HepG2 (cell line): ENCODE measurements around the gene APEX1. TPM values are rescaled to one million over a fixed set of nuclear protein-coding genes. Genes with fewer than 3 reads are reported as not detected.

ENCODE experiments used
- HIVEP1 ChIP-seq: sonication (generic); formaldehyde crosslinking; IDR thresholded peaks from 2 replicates; pipeline ENCODE4 v1.4.0; 2020; ENCODE audit warnings: mild to moderate bottlenecking, missing genetic modification reagents
- NCOR1 ChIP-seq: fragments of 200-600 bp; sonication (generic); IDR thresholded peaks from 2 replicates; pipeline ENCODE4 v1.7.0; 2017; ENCODE audit warnings: antibody characterized with exemption, low read length, borderline replicate concordance
- NFYB ChIP-seq: sonication (generic); formaldehyde crosslinking; IDR thresholded peaks from 2 replicates; pipeline ENCODE4 v1.4.0; 2020; ENCODE audit warnings: missing genetic modification reagents
- SIN3B ChIP-seq: fragments of 150-350 bp; IDR thresholded peaks from 2 replicates; pipeline ENCODE4 v1.6.1; 2014; ENCODE audit warnings: low read length
- TSC22D2 ChIP-seq: sonication (generic); formaldehyde crosslinking; IDR thresholded peaks from 2 replicates; pipeline ENCODE4 v1.5.1; 2020; ENCODE audit warnings: missing genetic modification reagents, mild to moderate bottlenecking, borderline replicate concordance
- ZBTB7B ChIP-seq: sonication (generic); formaldehyde crosslinking; IDR thresholded peaks from 2 replicates; pipeline ENCODE4 v1.4.0; 2020; ENCODE audit warnings: missing genetic modification reagents
- ZNF34 ChIP-seq: sonication (generic); formaldehyde crosslinking; IDR thresholded peaks from 2 replicates; pipeline ENCODE4 v1.4.0; 2020; ENCODE audit warnings: mild to moderate bottlenecking, missing genetic modification reagents, borderline replicate concordance
- ZNF724P ChIP-seq: sonication (generic); formaldehyde crosslinking; IDR thresholded peaks from 2 replicates; pipeline ENCODE4 v1.8.0; 2022; ENCODE audit warnings: missing genetic modification reagents, borderline replicate concordance
- polyA plus RNA-seq, 8 experiments: library from polyadenylated mRNA; depleted of rRNA in 3 of 8; stranded (reverse) in 7 of 8; unstranded in 1 of 8; fragments of >200 nt; fragmentation: Illumina TruSeq in 4 of 8; extraction: Trizol in 4 of 8; gene quantifications; 2 replicates each; pipeline versions ENCODE4 v1.2.1 to v1.2.3, GENCODE V29; 2011 to 2016; ENCODE audit warnings: low read depth in 4 of 8, missing spikeins in 1 of 8, mixed read lengths in 1 of 8; ENCODE audit not compliant: insufficient read depth in 1 of 8
- total RNA-seq, 5 experiments: library from RNA; depleted of rRNA; stranded (reverse); fragments of >200 nt; fragmentation: Illumina TruSeq; extraction: Trizol; gene quantifications; 2 replicates each; pipeline ENCODE4 v1.2.3, GENCODE V29; 2016; ENCODE audit warnings: low read depth in 1 of 5
- TF ChIP-seq, protein P1 (sequence below): sonication (generic); formaldehyde crosslinking; IDR thresholded peaks from 2 replicates; pipeline ENCODE4 v1.4.0; 2020; ENCODE audit warnings: mild to moderate bottlenecking, missing genetic modification reagents
- TF ChIP-seq, protein P2 (sequence below): sonication (generic); formaldehyde crosslinking; IDR thresholded peaks from 2 replicates; pipeline ENCODE4 v1.4.0; 2020; ENCODE audit warnings: missing genetic modification reagents; ENCODE audit errors: not compliant biosample characterization
- TF ChIP-seq, protein P3 (sequence below): sonication (generic); formaldehyde crosslinking; IDR thresholded peaks from 2 replicates; pipeline ENCODE4 v1.9.0; 2022; ENCODE audit warnings: missing genetic modification reagents, mild to moderate bottlenecking, borderline replicate concordance
- TF ChIP-seq, protein P4 (sequence below): sonication (generic); formaldehyde crosslinking; IDR thresholded peaks from 2 replicates; pipeline ENCODE4 v1.5.1; 2020; ENCODE audit warnings: missing genetic modification reagents, mild to moderate bottlenecking, borderline replicate concordance
- TF ChIP-seq, protein P5 (sequence below): sonication (generic); formaldehyde crosslinking; IDR thresholded peaks from 2 replicates; pipeline ENCODE4 v1.4.0; 2020; ENCODE audit warnings: mild to moderate bottlenecking, missing genetic modification reagents

APEX1 gene
- total and polyA plus RNA-seq, 2 of the 13 experiments (the other 11 are each of a cell fraction or from before 2014, with no cell fraction given): 171 to 405 TPM

DNA sequence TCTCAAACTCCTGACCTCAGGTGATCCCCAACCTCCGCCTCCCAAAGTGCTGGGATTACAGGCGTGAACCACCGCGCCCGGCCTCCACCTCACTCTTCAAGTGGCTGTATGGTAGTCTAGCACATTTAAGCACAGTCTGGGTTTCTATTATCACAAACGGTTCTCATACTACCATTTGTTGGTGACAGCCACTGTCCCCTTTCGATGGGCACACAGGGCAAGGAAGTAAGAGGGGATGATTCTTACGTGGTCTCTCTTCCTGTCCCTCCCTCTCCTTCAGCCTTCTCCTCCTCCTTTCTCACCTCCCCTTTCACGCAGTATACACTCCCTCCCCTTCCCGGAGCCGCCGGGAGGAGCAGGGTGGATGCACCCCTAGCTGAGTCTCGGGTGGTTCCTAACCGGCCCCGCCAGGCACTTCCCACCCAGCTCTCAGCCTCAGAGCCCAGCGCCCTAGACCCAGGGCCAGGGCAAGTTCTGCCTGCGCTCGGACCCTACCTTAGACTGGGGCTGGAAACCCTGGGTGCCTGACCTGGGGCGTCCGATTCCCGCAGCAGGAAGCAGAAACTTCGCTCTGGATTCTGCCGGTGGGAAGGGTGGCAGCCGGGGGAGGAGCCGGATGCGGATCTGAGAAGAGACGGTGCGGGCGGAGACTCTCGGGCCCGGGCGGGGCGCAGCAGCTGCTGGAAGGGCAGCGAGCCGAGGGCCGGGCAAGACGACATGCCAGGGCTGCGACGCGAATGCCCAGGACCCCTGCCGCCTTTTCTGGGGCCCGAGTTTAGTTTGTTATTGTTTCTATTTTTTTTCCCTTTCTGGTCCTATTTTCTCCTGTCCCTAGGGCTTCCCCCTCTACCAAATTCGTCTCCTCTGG, 41.9 kb upstream of the APEX1 start, which contains the start of gene TEP1 (continued):
- TF ChIP-seq, protein P1, sequence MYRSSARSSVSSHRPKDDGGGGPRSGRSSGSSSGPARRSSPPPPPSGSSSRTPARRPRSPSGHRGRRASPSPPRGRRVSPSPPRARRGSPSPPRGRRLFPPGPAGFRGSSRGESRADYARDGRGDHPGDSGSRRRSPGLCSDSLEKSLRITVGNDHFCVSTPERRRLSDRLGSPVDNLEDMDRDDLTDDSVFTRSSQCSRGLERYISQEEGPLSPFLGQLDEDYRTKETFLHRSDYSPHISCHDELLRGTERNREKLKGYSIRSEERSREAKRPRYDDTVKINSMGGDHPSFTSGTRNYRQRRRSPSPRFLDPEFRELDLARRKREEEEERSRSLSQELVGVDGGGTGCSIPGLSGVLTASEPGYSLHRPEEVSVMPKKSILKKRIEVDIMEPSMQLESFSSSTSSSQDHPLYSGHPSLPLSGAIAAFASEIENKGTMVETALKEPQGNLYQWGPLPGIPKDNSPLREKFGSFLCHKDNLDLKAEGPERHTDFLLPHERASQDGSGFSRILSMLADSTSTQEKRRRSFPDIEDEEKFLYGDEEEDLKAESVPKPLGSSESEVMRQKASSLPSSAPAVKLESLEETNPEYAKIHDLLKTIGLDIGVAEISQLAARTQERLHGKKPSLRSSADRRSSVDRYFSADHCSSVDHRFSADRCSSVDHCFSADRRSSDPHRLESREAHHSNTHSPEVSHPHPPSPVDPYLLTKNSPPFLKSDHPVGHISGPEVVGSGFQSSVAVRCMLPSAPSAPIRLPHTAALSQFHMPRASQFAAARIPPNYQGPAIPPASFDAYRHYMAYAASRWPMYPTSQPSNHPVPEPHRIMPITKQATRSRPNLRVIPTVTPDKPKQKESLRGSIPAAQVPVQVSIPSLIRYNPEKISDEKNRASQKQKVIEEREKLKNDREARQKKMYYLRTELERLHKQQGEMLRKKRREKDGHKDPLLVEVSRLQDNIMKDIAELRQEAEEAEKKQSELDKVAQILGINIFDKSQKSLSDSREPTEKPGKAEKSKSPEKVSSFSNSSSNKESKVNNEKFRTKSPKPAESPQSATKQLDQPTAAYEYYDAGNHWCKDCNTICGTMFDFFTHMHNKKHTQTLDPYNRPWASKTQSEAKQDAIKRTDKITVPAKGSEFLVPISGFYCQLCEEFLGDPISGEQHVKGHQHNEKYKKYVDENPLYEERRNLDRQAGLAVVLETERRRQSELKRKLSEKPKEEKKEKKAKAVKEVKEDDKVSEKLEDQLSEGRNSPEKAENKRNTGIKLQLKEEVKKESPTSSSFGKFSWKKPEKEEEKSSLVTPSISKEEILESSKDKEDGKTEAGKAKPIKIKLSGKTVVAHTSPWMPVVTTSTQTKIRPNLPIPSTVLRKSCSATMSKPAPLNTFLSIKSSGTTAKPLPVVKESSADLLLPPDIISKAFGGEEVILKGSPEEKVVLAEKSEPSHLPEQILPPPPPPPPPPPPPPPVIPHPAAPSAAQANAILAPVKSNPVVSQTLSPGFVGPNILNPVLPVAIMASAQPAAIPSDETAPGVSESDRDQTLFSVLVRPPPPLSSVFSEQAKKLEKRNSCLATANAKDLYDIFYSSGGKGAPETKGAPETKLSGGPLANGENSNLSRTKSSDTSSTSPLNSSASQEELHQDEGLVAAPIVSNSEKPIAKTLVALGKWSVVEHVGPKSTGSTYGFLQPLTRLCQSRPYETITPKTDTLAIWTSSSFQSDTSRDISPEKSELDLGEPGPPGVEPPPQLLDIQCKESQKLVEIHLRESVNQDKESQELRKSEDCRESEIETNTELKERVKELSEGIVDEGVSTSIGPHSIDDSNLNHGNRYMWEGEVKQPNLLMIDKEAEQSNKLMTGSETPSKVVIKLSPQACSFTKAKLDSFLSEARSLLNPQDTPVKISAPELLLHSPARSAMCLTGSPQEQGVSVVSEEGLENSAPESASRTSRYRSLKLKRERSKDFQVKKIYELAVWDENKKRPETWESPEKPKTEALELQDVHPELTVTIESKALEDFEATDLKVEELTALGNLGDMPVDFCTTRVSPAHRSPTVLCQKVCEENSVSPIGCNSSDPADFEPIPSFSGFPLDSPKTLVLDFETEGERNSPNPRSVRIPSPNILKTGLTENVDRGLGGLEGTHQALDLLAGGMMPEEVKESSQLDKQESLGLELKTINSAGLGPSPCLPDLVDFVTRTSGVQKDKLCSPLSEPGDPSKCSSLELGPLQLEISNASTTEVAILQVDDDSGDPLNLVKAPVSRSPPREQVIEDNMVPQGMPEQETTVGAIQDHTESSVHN (CRISPR knock-in tag): no peak
- TF ChIP-seq TSC22D2 (0 out of 2 replicates have a peak, but pooled peaks have one; percentile 3), NCOR1 (no peak), ZNF724P (CRISPR knock-in tag) (peak; percentile 87; the same call in 1 of the 2 replicates), ZNF34 (CRISPR knock-in tag) (peak; percentile 94), NFYB (CRISPR knock-in tag) (peak; percentile 20; the same call in 1 of the 2 replicates), SIN3B (peak; percentile 40; the same call in 1 of the 2 replicates), HIVEP1 (CRISPR knock-in tag) (peak; percentile 94), ZBTB7B (CRISPR knock-in tag) (peak; percentile 71; the same call in 1 of the 2 replicates)
- TF ChIP-seq, protein P2, sequence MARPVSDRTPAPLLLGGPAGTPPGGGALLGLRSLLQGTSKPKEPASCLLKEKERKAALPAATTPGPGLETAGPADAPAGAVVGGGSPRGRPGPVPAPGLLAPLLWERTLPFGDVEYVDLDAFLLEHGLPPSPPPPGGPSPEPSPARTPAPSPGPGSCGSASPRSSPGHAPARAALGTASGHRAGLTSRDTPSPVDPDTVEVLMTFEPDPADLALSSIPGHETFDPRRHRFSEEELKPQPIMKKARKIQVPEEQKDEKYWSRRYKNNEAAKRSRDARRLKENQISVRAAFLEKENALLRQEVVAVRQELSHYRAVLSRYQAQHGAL (CRISPR knock-in tag): peak; percentile 28
- TF ChIP-seq, protein P3, sequence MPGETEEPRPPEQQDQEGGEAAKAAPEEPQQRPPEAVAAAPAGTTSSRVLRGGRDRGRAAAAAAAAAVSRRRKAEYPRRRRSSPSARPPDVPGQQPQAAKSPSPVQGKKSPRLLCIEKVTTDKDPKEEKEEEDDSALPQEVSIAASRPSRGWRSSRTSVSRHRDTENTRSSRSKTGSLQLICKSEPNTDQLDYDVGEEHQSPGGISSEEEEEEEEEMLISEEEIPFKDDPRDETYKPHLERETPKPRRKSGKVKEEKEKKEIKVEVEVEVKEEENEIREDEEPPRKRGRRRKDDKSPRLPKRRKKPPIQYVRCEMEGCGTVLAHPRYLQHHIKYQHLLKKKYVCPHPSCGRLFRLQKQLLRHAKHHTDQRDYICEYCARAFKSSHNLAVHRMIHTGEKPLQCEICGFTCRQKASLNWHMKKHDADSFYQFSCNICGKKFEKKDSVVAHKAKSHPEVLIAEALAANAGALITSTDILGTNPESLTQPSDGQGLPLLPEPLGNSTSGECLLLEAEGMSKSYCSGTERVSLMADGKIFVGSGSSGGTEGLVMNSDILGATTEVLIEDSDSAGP (CRISPR knock-in tag): peak; percentile 84; the same call in 1 of the 2 replicates
- TF ChIP-seq, protein P4, sequence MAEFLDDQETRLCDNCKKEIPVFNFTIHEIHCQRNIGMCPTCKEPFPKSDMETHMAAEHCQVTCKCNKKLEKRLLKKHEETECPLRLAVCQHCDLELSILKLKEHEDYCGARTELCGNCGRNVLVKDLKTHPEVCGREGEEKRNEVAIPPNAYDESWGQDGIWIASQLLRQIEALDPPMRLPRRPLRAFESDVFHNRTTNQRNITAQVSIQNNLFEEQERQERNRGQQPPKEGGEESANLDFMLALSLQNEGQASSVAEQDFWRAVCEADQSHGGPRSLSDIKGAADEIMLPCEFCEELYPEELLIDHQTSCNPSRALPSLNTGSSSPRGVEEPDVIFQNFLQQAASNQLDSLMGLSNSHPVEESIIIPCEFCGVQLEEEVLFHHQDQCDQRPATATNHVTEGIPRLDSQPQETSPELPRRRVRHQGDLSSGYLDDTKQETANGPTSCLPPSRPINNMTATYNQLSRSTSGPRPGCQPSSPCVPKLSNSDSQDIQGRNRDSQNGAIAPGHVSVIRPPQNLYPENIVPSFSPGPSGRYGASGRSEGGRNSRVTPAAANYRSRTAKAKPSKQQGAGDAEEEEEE (CRISPR knock-in tag): 0 out of 2 replicates have a peak, but pooled peaks have one; percentile 47
- TF ChIP-seq, protein P5, sequence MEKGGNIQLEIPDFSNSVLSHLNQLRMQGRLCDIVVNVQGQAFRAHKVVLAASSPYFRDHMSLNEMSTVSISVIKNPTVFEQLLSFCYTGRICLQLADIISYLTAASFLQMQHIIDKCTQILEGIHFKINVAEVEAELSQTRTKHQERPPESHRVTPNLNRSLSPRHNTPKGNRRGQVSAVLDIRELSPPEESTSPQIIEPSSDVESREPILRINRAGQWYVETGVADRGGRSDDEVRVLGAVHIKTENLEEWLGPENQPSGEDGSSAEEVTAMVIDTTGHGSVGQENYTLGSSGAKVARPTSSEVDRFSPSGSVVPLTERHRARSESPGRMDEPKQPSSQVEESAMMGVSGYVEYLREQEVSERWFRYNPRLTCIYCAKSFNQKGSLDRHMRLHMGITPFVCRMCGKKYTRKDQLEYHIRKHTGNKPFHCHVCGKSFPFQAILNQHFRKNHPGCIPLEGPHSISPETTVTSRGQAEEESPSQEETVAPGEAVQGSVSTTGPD (CRISPR knock-in tag): no peak
